Activated CD8-positive, alpha-beta memory T cell treated with anti-CD3 and anti-CD28 coated beads for 48 hours (primary cell): ENCODE results near the gene ZFP64.

Experiments
- DNase-seq, 3 experiments: peaks; one replicate each; pipeline ENCODE4 v3.0.0-alpha.2; 2020; ENCODE audit warnings: low read depth in 2 of 3, low spot score in 2 of 3

ZFP64 gene

GRCh38 chr20:52105442-52106422 is 85.8 kb downstream of the ZFP64 start:
- peak in 1 of 3 experiments; percentile 5 for DNase-seq

- peak in 1 of 3 experiments; percentile 10 for DNase-seq
Measured at GRCh38 chr20:52104546-52105441, 86.8 kb downstream of the ZFP64 start.

- peak in 1 of 3 experiments; percentile 4 for DNase-seq
Measured at GRCh38 chr20:52103913-52104545, 87.5 kb downstream of the ZFP64 start.

- peak in 1 of 3 experiments; percentile 12 for DNase-seq
Measured at GRCh38 chr20:52103335-52103912, 88.2 kb downstream of the ZFP64 start.

- no peak for DNase-seq
Measured at GRCh38 chr20:52102559-52102958, 89.0 kb downstream of the ZFP64 start.

- no peak for DNase-seq
Measured at GRCh38 chr20:52102126-52102525, 89.5 kb downstream of the ZFP64 start.
